Fibroblast of upper back skin (primary cell): ENCODE results near the gene OXCT1.

Source experiments
- DNase-seq: peaks from one replicate; pipeline ENCODE4 v3.0.0-alpha.2; 2013

OXCT1 gene

DNA sequence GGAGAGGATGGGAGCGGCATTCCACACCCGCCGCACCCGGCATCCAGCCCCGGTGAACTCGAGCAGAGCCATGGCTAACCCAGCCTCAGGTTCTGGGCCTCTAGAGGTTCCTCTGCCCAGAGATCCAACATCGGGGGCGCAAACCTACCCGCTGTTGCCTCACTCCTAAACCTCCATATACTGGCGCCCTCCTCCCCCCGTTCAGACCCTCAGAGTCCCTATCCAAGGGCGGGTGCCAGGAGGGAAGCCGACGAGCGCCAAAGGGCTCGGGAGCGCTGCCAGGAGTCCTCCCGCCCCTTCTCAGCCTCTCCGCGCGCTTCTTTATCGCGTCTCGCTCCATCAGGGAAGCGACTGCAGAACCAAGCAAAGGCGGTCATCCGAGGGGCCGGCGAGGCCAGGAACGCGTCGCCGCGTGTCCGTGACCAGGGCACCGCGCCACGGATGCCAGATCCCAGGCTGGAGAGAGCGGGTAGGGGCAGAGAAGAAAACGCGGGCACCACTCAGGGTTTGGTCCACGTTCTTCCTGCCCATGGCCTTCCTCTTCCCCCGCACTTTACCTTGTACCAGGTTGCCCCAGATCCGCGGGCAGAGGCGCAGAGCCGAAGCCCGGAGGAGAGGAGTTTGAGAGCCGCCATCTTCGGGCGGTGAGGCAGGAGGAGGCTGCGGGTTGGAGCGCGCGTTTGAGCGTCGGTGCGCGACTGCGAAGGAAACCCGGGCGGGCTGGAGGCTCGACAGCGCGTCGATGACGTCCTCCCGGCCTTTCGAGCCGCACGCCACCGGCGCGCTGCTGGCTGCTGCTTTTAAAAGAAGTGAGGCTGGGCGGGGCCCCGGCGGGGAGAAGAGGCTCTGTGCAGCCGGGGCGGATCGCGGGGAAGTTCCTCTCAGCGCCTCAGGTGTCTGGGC, at the start of gene OXCT1:
Gene OXCT1, minus strand, starts transcription at position 702 of the 903 bp plus-strand sequence. Its CDS starts 67 bp downstream, at position 635.
- peak; percentile 80 for DNase-seq

DNA sequence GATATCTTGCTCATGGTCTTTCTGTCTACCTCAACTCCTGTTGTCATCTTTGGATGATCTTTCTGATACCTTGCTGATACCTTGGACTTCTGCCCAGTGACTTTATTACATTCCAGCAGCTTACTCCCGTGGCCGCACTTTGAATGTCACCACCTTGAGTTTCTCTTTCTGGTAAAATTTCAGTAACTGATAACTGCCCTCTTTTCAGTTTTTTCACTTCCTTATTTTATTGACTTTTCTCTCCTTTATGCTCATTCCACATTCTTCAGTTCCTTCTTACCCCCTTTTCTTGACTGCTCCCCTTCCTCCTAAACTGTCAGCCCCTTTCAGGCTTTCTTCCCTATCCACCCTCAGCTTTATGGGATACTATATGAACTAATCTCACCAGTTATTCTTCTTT, 47.9 kb upstream of the OXCT1 start:
- no peak for DNase-seq

DNA sequence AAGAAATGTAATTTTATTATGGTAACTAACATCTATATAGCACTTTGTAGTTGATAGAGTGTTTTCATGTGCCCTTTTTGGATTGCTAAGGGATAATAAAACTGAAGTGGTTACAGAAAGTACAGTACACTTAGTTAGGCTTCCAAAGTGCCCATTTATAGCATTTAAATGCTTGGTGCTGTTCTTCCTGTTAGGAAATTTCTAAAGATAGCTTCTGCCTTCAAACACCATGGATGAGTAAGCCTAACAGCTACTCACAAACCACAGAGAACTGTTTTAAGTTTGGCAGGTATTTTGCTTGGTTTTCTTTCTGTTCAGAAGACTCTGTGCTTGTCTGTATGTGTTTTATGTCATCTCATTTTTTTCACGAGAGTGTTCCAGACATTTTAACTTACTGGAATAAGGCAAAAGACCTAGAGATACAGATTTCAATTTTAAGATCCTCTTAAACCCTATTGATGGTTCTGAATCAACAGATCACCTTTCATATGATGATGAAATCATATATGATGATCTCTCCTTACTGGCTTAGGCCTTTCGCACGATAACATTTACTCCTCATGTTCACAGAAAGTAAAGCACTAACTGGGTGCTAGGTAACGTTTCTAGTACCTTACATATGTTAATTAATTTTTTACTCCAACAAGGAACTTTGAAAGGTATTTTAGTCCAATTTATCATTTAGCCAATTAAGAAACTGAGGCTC, 38.3 kb upstream of the OXCT1 start:
- DNase-seq = peak; percentile 76

DNA sequence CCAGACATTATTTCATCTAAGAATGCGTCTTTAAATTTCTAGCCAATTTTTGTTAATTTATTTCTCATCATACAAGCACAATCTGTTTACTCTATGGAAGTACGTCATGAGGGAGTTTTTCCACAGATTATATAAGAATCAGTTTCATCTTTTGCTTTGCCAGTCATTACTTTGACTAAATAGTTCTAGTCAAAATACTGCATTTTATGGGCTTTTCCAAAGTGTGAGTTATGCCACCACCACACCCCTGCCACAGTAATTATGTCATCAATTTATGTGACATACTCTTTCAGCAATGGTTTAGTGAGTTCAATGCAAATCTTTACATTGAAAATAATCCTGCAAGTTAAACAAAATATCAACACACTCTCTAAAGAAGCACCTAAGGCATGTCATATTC, 35.9 kb upstream of the OXCT1 start:
- DNase-seq = no peak

DNA sequence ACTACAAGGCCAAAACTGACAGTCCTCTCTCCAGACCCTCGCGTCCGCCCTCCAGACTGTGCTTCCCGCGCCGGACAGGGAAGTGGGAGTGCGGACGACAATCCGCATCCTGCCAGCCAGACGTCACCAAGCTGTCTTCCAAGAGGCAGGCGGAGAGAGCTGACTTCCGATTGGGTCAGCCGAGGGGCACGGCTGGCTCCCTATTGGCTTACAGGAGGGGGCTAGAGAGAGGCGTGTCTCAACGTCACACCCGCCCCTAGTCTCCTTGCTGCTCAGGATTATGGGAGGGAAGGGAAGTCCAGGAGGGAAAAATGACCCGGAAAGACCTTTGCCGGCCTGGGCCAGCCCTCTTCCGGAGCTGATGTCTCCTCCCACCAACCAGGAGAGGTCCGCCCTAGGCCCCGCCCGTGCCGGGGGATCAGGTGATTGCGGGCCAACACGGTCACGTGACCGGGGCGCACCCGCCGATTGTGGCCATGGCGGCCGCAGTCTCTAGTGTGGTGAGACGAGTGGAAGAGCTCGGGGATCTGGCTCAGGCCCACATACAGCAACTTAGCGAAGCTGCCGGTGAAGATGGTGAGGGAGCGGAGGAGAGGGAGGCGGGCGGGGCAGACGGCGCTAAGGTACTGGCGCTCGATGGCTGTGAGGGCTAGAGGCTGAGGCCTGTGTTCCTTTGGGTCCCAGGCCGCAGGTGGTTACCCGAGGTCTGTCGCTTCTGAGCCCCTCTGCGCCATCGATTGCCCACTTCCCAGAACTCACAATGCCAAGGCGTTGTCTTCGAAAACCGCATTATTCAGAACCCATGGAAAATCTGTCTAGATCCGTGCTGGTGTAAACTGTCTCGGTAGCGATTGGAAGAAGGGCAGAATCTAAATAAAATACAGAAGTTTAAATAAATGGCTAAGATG, 33.9 kb upstream of the OXCT1 start, which contains the start of gene RIMOC1:
Gene RIMOC1, plus strand, starts transcription at position 453 of the 908 bp plus-strand sequence. Its CDS starts 24 bp downstream, at position 477.
- DNase-seq = peak; percentile 100

DNA sequence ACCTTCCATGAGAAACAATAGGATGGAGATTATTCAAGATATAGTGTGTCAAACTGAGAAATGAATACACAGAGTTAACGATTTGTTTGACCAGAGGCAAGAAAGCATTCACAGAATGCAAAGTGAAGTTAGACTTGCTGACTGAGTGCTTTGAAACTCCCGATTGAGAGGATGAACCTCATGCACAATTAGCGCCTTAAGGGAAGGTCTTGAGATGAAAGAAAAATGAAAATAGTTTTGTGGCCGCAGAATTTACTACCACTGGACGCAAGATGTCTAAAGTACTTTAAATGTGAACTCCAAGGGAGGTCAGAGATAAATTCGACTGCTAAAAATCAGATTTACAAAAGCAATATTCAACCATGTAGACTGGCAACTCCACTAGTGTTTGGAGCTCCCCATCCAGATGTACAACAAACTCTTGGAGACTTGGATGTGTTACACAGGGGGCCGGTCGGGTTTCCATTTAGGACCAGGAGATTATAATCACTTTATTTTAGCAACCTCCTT, 33.2 kb upstream of the OXCT1 start:
- DNase-seq = no peak

DNA sequence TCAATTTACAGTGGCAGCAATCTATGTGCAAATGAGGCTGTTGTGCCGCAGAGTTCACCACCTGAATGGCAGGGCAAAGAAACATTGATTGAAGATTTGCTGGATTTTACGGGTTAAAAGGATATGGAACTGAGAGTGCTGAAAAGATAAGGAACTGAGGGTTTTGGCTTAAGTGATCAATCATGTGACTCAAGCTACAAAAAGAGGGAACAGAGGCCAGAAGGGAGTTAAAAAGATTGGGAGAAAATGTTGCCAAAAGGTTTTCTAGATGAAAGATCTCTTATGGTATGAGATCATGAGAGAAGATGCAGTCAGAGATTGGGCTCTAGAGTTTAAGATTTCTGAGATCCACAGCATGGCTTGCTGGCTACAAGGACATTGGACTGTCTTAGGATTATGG, 26.0 kb upstream of the OXCT1 start:
- DNase-seq = no peak

DNA sequence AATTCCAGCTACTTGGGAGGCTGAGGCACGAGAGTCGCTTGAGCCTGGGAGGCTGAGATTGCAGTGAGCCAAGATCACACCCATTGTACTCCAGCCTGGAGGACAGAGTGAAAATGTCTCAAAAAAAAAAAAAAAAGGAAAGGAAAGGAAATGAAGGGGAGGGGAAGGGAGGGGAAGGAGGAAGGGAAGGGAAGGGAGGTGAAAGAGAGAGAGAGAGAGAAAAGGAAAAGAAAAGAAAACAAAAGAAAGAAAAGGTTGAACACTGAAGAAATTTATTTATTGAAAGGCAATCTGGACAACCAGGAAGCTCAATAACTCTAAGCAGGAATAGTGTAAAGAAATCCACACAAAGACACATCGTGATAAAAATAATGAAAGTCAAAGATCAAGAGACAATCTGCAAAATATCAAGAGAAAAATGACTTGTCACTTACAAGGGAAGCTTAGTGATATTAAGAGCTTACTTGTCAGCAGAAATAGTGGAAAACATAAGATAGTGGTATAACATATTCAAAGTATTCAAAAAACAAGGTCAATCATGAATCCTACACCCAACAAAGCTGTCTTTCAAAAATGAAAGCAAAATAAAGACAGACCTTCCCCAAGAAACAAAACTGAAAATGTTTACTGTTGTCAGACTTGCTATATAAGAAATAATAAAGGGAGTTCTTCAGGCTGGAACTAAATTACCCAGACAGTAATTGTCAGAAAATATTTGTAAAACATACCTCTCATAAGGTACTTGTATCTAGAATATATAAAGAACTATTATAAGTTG, 23.0 kb upstream of the OXCT1 start:
- no peak for DNase-seq

DNA sequence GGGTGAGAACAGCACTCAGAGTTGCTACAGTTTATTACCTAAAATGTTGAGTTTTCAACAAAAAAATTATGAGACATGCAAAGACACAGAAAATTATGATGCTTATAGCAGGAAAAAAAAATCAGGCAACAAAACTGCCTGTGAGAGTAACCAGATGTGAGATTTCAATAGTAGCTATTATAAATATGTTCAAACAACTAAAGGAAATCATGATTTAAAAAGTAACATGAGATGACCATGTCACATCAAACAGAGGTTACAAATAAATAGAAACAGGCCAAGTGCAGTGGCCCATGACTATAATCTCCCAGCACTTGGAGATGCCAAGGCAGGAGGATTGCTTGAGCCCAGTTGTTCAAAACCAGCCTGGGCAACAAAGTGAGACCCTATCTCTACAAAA, 21.8 kb upstream of the OXCT1 start:
- DNase-seq = no peak

DNA sequence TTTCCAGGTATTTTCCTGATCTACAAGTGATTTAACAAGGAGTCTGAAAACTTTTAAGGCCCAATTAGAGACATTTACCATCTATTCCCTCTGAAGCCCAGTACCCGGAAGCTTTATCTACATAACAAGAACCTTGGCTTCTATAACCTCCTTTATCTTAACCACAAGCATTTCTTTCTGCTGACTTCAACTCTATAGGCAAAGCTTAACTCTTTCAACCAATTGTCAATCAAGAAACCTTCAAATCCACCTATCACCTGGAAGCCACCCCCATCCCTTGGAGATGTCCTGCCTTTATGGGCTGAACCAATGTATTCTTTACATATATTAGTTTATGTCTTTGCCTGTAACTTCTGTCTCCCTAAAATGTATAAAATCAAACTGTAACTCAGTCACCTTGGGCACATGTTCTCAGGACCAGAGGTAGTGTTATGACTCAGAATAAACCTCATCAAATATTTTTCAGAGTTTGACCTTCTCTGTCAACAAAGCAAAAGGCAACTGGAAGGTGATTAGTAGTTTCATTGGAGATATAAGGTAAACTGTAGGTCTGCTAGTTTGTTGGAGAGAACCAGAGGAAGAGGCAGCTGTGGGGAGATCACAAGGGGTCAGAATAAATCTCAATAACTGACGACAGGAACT, 21.0 kb upstream of the OXCT1 start:
- DNase-seq = no peak

DNA sequence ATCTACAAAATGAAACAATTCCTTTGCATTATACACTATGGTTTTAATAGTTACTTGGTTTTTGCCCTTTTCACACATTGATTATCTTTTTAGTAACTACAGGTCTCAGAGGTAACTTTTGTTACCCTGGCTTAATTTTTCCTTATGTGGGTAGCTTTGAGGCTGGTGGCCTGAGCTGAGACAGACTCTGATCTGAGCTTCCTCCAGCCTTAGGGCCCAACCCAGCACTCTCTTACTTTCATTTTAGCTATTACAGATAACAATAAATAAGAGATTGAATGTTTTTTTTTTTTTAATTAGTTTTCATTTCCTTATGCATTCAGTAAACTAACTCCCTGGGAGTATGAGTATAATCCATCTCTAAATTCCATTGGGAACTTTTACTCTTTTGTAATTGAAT, 15.1 kb upstream of the OXCT1 start:
- DNase-seq = no peak

DNA sequence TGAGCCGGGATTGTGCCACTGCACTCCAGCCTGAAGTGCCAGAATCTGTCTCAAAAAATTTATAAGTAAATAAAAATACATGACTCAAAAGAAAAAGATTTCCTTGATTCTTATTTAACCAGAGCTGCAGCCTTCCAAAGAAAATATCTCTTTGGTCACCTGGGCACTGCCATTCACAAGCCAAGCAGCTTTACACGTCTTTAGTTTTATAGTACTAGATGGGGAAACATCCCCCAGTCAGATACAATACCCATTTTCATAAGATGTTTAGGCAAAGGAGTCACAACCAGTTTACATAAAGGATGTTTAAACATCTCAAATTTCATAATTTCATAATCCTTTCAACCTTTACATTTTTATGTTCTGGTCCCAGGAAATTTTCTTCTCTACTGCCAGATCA, 13.7 kb upstream of the OXCT1 start:
- DNase-seq = no peak

DNA sequence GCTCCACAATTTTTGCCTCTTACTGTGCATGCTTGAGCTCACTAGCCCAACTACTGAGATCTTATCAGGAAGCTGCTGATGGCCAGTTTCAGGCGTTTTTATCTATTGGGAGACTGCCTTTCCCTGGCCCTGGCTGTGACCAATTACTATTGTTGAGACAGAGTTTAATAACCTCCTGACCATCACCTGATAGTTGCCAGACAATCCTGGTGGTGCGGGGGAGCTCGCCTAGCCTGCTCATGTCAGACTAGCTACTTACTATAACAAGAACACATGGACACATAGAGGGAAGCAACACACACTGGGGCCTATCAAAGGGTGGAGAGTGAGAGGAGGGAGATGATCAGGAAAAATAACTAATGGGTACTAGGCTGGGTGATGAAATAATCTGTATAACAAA, 13.0 kb upstream of the OXCT1 start:
- DNase-seq = no peak

DNA sequence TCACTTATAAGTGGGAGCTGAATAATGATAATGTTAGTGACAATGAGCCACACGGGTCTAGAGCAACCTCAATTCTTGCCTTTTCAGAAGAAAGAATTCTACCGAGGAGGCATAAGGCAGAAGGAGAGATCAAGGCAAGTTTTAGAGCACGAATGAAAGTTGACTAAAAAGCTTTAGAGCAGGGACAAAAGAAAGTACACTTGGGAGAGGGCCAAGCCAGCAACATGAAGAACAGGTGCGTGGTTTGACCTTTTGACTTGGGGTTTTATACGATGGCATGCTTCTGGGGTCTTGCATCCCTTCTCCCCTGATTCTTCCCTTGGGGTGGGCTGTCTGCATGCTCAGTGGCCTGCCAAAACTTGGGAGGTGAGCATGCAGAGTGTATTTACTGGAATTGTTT, 12.5 kb upstream of the OXCT1 start:
- no peak for DNase-seq

DNA sequence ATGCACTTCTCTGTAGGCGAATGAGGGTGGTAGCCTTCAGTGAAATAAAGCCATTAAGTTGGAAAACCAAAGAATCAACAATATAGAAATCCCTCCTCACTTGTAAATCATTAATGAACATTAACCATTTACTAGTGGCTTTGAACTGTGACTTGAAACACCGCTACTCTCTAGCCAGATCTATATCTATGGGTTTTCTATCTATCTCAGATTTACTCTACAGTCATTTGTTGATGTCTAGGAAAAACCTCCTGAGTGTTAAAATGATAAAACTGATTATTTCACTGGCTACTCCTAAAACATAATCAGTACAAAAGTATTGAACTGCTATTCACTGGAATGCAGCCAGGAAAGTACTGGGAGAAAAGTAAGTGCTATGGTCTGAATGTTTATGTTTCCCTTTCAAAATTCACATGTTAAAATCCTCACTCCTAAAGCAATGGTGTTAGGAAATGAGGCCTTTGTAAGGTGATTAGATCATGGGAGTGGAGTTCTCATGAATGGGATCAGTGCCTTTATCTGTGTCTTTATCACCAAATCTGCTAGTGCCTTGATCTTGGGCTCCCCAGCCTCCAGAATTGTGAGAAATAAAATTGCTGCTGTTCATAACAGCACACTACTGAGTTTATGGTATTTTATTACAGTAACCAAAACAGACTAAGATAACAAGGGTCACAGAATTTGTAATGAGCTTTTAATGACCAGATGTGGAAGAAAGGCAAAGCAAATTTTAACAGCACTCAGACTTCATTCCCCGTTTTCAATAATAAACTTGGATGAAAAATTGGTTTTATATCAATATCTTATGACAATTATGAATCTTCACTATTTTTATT, 8.6 kb upstream of the OXCT1 start:
- DNase-seq = no peak

DNA sequence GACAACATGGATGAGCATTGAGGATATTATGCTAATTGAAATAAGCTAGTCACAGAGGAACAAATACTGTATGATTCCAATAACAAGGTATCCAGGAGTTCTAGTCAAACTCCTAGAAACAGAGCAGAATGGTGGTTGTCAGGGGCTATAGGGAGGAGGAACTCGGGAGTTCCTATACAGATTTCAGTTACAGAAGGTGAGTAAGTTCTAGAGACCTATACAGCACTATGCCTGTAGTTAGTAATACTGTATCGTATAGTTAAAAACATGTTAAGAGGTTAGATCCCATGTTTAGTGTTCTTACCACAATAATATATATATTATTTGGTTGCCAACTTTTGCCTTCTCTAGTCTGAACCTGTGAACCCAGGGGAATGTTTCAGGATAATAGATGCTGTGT, 7.9 kb upstream of the OXCT1 start:
- no peak for DNase-seq

DNA sequence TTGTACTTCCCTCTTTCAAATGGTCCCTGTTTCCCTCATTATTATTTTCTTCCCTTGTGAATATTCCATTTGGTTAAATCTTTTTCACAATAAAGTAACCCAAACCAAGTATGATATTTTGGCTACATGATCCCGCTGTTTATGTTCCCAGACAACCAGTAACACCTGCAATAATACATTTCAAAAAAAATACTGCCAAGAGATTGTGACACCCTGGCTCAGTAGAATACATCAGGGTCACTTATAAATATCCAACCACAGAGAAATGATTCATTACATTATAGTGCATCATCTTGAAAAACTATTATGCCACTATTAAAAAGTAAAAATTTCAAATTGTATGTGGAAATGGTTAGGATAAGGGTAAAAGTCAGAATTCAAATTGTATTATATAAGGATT, 7.2 kb upstream of the OXCT1 start:
- DNase-seq = no peak

DNA sequence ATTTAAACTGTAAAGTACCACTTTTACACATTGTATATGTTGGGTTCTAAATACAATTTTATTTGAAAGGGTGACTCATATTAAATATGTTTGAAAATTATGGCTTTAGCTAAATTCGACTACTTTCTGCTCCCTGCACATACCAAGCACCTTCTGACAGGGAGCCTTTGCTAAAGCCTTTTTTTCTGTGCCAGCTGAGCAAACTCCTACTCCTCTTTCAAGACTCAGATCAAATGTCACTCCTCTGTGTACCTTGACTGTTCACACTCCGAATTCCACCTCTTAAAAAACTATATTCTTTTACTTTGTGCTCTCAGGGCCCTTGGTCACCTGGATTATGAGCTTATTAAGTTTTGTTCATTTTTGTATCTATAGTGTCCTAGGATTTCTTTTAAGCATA, 6.5 kb upstream of the OXCT1 start:
- no peak for DNase-seq

DNA sequence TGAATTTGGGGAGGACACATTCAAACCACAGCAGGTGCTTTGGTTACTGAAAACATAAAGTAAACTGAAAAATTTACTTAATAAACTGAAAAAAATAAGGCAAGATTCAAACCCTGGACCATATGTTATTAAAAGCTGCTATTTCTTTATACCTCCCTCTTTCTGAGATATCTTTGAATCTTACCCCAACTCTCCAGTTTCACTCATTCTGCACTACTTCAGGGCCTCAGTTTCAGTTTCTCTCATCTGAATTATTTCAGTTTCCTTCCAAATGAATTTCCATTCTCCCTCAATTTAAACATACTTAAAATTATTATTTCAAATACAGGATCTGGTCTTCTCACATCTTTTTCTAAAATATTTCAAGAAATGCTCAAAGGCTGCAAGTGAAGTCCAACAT, 4.9 kb upstream of the OXCT1 start:
- DNase-seq = no peak

DNA sequence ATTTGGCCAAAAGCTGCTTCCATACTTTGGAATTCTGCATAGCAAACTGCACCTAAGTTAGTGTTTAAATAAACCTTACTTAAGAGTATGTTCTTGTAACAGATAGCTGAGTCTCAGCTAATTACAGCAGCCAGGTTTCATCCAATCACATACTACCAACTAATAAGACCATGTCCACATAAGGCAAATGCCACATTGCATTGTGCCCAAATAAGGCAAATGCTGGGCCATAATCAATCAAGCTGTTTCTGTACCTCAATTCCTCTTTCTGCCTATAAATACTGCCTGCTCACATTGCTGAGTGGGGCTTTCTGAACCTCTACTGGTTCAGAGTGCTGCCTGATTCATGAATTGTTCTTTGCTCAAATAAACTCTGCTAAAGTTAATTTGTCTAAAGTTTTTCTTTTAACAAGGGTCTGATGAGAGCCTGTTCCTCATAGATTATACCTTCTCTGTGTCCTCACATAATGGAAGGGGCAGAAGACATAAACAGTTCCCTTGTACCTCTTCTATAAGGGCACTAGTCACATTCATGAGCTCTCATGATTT, 4.4 kb upstream of the OXCT1 start:
- DNase-seq = no peak
